Measurements from ENCODE around the gene PRELP. TPM values are rescaled to one million over a fixed set of nuclear protein-coding genes. Genes with fewer than 3 reads are reported as not detected.

PRELP gene
- total RNA-seq, 1 experiment from 2014 or later, result not detected

GRCh38 chr1:203481196-203481595, 5.6 kb downstream of the PRELP start:
- H3K4me2 ChIP-seq (ENCODE audit: low read length), result peak overlapping the region; percentile 30; the same call in 1 of the 2 replicates
- no peak for DNase-seq
- no peaks in the 10 kb centered on the region for H3K9me3 ChIP-seq (ENCODE audit: low read length)
- no peaks in the 10 kb centered on the region for H3K36me3 ChIP-seq (ENCODE audit: low read depth, low read length)
- no peak overlapping the region for H3K4me3 ChIP-seq (ENCODE audit: low read length)
- H3K9me2 ChIP-seq (replicated peaks; ENCODE audit: low read length), result no peaks in the 10 kb centered on the region
- TF ChIP-seq EZH2 (IDR thresholded peaks at IDR 0.05; ENCODE audit: low read length, unreplicated experiment) (no peak), CTCF (conservative IDR thresholded peaks at IDR 0.05; ENCODE audit: low read depth, low read length) (no peak), EZH2phosphoT487 (IDR thresholded peaks at IDR 0.05; ENCODE audit: borderline replicate concordance, low read length) (no peak)
- no peaks in the 10 kb centered on the region for H4K20me1 ChIP-seq (ENCODE audit: low read length)
- CTCF ChIA-PET, result interaction anchor here (0.9 to 1.0 kb wide), 2 partner anchors 23 to 125 kb away, joined by 3 to 5 read pairs; no protein-coding TSS in a partner anchor
- POLR2A ChIA-PET (ENCODE audit: unreplicated experiment), result no interaction called here
- no peaks in the 10 kb centered on the region for H3K27me3 ChIP-seq (ENCODE audit: low read length)
- H3K27ac ChIP-seq (ENCODE audit: low read length), result peak overlapping the region; percentile 8; the same call in 1 of the 2 replicates
- H3K4me1 ChIP-seq (ENCODE audit: insufficient read depth, low read length), result peaks cover 20% of the 10 kb centered on the region
- intact Hi-C loops (cut with micrococcal nuclease), result no loop called here
- H3F3A ChIP-seq (ENCODE audit: low read length, unreplicated experiment), result no peaks in the 10 kb centered on the region
- ATAC-seq, result no peak
- no TSS peak for BruUV-seq (replicated peaks)
- no peaks in the 10 kb centered on the region for H3K79me2 ChIP-seq (ENCODE audit: low read length)
- no peak overlapping the region; the same call in 1 of the 2 replicates for H2AFZ ChIP-seq (ENCODE audit: low read length)
- H3K9ac ChIP-seq (ENCODE audit: low read length), result no peak overlapping the region

- TF ChIP-seq EZH2 (IDR thresholded peaks at IDR 0.05; ENCODE audit: low read length, unreplicated experiment) (no peak), CTCF (conservative IDR thresholded peaks at IDR 0.05; ENCODE audit: low read depth, low read length) (no peak), EZH2phosphoT487 (IDR thresholded peaks at IDR 0.05; ENCODE audit: borderline replicate concordance, low read length) (no peak)
- H2AFZ ChIP-seq (ENCODE audit: low read length), result peak overlapping the region; percentile 87; the same call in 1 of the 2 replicates
- H3K79me2 ChIP-seq (ENCODE audit: low read length), result no peaks in the 10 kb centered on the region
- POLR2A ChIA-PET (ENCODE audit: unreplicated experiment), result no interaction called here
- no TSS peak for BruUV-seq (replicated peaks)
- no peaks in the 10 kb centered on the region for H3K9me3 ChIP-seq (ENCODE audit: low read length)
- no peak overlapping the region for H3K4me2 ChIP-seq (ENCODE audit: low read length)
- no peaks in the 10 kb centered on the region for H3F3A ChIP-seq (ENCODE audit: low read length, unreplicated experiment)
- ATAC-seq (no peak), DNase-seq (no peak)
- H4K20me1 ChIP-seq (ENCODE audit: low read length), result no peaks in the 10 kb centered on the region
- intact Hi-C loops (cut with micrococcal nuclease), result loop anchor here (1.0 kb wide), 2 partner anchors 146 to 213 kb away; no protein-coding TSS in a partner anchor
- H3K36me3 ChIP-seq (ENCODE audit: low read depth, low read length), result no peaks in the 10 kb centered on the region
- no peaks in the 10 kb centered on the region for H3K27me3 ChIP-seq (ENCODE audit: low read length)
- H3K4me3 ChIP-seq (ENCODE audit: low read length), result no peak overlapping the region
- no peak overlapping the region for H3K9ac ChIP-seq (ENCODE audit: low read length)
- no peaks in the 10 kb centered on the region for H3K4me1 ChIP-seq (ENCODE audit: insufficient read depth, low read length)
- CTCF ChIA-PET, result no interaction called here
- H3K27ac ChIP-seq (ENCODE audit: low read length), result no peak overlapping the region
- no peaks in the 10 kb centered on the region for H3K9me2 ChIP-seq (replicated peaks; ENCODE audit: low read length)
Observed at GRCh38 chr1:203486618-203487370, 11.2 kb downstream of the PRELP start.

- CTCF ChIA-PET, result interaction anchor here (1.0 to 1.2 kb wide), 3 partner anchors 145 to 216 kb away, joined by 5 to 9 read pairs (median 7); no protein-coding TSS in a partner anchor
- no peak overlapping the region for H3K4me2 ChIP-seq (ENCODE audit: low read length)
- no peak for ATAC-seq
- no peak overlapping the region for H3K27ac ChIP-seq (ENCODE audit: low read length)
- no peaks in the 10 kb centered on the region for H3K27me3 ChIP-seq (ENCODE audit: low read length)
- no peaks in the 10 kb centered on the region for H3F3A ChIP-seq (ENCODE audit: low read length, unreplicated experiment)
- no TSS peak for BruUV-seq (replicated peaks)
- no peaks in the 10 kb centered on the region for H3K79me2 ChIP-seq (ENCODE audit: low read length)
- no peak for DNase-seq
- TF ChIP-seq EZH2 (IDR thresholded peaks at IDR 0.05; ENCODE audit: low read length, unreplicated experiment), result no peak
- no peak for TF ChIP-seq CTCF (conservative IDR thresholded peaks at IDR 0.05; ENCODE audit: low read depth, low read length)
- TF ChIP-seq EZH2phosphoT487 (IDR thresholded peaks at IDR 0.05; ENCODE audit: borderline replicate concordance, low read length), result no peak
- no peak overlapping the region for H3K9ac ChIP-seq (ENCODE audit: low read length)
- no peak overlapping the region for H3K4me3 ChIP-seq (ENCODE audit: low read length)
- H2AFZ ChIP-seq (ENCODE audit: low read length), result no peak overlapping the region
- intact Hi-C loops (cut with micrococcal nuclease), result no loop called here
- H3K36me3 ChIP-seq (ENCODE audit: low read depth, low read length), result no peaks in the 10 kb centered on the region
- POLR2A ChIA-PET (ENCODE audit: unreplicated experiment), result no interaction called here
- H3K4me1 ChIP-seq (ENCODE audit: insufficient read depth, low read length), result no peaks in the 10 kb centered on the region
- H3K9me3 ChIP-seq (ENCODE audit: low read length), result no peaks in the 10 kb centered on the region
- no peaks in the 10 kb centered on the region for H3K9me2 ChIP-seq (replicated peaks; ENCODE audit: low read length)
- no peaks in the 10 kb centered on the region for H4K20me1 ChIP-seq (ENCODE audit: low read length)
Observed at GRCh38 chr1:203488539-203488938, 12.9 kb downstream of the PRELP start.
